GM21390 (cell line): Measurements from ENCODE around the gene PPP1R1B.

Experiments used
- ATAC-seq: cut with Tn5 transposase; IDR thresholded peaks from one replicate; pipeline ENCODE4 v1.9.1; 2021; ENCODE audit not compliant: unreplicated experiment

The PPP1R1B gene

DNA sequence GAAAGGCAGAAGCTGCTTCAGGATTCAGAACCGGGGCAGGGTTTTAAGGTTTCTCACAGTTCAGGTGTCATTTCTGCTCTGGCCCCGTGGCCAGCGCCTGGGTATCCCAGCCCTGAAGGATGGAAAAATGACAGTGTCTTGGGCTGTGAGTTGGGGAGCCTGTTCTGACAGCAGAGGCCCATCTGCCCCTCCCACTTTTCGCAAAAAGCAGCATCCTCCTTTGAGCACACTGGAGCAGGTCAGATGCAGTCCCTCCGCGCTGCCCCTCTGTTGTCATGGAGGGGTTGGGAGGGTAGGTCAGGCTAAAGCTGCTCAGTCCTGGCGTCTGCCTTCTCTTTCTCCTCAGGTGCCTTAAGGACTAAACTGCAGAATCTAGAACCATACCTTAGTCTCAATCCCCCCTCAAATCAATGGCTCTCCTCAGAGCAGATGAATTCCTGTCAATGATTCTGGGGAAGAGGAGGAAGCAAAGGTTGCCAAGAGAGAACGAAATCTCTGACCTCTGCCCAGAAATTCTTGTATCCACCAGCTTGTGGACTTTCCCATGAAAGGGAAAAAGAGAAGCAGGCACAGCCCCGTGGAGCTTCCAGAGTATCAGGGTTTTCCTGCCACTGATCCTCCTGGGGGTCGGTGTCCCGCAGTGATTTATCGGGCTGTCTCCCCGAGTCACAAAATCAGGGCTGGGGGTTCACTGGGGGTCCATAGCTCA, 26.3 kb upstream of the PPP1R1B start:
- no peak for ATAC-seq

DNA sequence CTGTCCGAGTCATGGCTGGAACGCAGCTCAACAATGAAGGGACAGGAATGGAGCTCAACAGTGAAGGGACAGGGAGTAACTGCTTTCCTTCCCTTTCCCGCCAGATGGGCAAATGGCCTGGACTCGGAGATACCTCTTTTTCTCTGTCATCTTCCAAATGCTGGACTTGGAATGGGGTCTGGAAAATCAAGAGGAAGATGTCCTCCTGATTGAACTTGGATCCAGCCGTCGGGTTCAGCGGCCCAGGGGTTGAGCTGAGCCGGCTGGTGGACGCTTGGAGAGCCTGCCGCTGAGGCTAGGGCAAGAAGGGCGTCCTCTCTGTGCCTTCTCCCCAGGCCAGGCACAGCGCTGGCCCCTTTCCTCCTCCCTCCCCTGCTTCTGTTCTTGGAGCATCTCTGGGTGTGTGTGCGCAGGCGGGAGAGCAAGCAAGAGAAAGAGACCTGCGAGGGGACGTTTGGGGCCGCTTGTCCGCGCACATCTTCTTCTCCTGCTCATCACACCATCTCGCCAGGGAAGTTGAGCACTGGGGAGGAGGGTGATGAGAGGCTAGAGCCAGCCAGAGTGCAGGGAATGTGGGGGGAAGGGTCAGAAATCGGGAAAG, 25.7 kb upstream of the PPP1R1B start:
- no peak for ATAC-seq

DNA sequence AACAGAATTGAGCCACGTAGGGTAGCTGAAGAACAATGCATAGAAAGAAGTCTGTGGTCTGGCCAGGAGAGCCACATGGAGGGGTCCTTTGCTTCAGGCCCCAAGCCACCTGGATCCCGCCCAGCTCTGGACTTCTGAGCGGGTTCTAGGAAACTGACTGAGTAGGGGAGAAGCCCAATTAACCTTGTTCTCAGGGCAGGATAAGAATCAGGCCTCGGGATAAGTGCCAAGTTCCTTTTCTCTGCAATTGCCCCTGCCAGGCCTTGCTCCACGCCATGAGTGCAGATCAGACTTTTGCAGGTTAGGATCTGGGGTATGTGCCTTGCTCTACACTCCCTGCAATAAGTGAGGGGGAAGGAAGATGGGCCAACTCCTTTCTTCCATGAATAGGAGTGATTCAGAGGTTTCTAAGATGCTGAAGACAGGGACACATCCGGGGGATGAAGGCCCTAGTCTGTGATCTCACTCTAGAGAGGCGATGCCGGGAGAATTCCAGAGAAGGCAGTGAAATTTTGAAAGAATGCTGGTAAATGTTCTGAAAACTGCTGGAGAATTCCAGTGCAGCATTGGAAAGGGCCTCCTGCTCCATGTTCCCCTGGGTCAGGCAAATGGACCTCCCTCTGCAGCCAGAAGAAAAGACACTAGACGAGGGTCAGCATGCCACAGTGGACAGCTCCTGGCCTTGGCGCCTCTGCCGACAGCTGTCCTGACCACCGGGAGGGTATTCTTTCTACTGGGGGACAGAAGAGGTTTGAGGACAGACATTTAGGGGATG, 24.8 kb upstream of the PPP1R1B start:
- ATAC-seq: no peak

DNA sequence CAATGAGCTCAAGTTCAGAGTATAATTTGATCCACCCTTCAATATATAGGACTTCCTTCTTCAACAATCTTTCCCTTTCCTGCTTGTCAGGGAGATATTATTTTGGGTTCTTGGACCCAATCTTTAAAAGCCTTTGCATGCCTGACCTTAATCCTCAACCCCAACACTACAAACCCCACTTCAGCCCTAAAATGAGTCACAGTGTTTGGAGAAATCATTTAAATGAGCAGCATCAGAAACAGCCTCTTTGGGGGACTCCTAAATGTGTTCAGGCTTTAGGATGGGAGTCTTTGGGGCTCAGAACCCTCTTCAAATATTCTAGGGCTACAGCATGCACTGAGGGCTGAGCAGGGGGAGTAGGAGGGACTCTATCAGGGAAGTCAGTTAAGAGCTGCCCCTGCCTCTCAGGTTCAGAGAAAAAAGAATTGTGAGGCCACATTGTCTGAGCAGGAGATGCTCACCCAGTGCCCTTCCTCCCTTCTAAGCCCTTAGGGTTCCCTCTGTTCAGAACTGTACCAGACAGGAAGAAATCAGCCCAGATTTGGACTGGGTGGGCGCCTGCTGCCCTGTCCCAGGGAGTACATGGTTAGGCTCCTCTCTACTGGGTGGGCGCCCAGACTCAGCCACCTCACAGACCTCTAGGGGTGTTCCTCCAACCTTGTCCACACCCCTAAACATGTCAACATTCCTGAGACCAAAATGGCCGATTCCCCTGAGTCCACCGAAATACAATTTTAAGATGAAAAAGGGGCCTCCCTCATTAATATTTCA, 24.0 kb upstream of the PPP1R1B start:
- ATAC-seq: no peak

DNA sequence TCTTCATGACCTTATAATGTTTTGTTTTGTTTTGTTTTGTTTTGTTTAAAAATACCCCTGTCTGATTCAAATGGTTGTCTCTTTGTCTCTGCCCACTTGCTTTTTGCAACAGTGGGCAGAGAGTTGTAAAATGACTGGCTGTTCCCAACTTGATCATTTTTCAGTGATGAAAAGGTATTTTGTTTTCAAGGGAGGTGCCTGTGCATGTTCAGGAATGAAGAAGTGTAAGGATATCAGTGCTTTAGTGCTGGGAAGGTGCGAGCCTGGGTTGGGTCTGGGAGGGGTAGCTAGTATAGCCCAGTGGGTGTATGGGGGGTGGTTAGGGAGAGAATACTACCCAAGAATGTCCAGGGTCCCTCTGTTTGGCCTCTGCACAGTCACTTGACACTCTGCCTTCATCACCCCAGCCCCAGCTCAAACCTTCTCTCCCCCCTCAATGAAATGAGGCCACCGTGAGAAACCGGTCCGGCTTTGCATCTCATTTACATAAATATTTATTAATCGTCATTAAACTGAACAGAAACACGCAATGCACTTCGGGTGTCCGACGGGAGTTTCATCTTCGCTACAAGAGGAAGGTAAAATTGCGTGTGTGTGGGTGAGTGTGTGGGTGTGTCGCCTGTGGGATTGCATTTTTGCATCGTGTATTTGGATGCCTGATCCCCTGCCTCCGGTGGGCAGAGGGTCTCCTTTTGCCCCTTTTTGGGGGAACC, 23.3 kb upstream of the PPP1R1B start:
- no peak for ATAC-seq

DNA sequence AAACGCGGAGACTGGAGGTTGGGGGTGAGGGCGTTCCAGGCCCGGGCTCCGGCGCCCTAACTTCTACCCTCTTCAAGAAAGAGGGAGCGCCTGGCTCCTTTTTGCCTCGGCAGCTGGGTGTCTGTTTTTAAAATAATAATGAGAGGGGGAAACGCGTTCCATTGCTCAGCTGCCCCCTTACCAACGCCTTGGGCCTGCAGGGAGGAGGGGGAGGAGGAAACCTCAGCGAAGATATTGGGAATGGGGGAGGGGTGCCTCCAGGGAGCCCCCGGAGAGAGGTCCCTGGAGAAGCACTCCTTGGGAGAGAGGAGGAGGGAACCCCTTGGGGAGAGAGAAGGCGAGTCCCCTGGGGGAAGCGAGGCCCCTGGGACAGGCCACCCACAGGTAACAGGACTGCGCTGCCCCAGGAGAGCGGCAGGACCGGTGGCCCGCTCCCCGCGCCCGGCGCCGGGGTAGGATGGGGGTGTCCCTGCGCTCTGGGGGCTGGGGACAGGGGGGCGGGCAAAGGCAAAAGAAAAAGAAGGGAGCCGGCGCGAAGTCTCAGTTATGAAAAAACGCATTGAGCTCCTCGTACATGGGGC, 21.8 kb upstream of the PPP1R1B start:
- no peak for ATAC-seq

DNA sequence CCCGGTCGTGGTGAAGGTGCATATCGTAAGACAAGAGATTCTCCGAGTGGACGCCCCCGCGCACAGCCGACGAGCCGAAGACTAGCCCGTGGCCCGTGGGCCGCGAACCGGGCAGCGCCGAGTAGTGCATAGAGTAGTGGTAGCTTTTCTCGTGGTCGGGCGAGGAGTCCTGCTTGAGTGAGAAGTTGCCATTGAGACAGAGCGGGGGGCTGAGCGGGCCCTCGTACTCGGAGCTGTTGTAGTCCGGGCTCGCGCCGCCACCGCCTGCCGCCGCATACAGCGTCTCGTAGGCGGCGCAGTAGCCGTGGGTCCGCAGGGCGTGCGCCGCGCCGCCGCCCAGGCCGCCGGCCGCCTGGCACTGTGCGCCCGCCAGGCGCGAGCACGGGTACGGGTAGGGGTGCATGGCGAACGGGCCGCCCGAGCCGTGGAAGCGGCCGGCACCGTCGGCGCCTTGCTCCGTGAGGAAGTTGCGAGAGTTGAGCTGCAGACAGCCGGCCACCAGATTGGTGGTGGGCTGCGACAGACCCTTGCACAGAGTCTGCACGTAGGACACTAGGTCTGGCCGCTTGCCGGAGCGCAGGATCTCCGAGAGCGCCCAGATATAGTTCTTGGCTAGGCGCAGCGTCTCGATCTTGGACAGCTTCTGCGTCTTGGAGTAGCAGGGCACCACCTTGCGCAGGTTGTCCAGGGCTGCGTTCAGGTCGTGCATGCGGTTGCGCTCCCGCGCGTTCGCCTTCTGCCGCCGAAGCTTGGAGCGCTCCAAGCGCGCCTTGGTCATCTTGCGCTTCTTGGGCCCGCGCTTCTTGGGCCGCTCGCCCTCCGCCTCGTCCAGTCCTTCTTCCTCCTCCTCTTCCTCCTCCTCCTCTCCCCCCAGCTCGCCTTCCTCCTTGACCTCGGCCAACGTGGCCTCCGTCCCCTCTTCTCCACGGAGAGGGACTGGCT, 21.0 kb upstream of the PPP1R1B start:
- no peak for ATAC-seq

DNA sequence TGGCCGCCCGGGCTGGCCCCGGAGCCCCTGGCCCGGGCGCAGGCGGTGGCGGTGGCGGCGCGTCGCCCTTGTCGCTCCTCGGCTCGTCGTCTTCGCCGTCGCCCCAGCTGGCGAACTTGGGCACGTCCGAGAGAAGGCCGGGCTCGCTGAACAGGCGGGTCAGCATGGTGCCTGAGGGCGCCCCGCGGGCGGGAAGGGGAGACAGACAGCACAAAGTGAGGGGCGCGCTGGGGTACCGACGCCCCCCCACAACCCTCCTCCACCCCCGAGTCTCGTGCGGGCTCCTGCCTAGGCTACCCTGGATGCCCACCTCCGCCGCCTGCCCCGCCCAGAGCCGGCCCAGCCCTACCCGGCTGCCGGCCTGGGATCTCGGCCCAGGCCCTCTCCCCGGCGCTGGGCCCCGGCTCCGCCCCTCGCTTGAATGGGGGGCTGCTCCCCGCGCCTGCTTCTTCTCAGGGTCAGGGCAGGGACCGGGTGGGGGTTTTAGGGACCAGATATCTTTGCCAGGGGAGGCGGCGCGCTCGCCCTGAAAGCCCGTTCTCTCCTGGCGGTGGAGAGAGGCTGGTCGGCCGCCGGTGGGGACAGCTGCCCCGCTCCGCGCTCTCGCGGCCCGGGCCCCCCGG, 20.2 kb upstream of the PPP1R1B start:
- ATAC-seq: no peak

DNA sequence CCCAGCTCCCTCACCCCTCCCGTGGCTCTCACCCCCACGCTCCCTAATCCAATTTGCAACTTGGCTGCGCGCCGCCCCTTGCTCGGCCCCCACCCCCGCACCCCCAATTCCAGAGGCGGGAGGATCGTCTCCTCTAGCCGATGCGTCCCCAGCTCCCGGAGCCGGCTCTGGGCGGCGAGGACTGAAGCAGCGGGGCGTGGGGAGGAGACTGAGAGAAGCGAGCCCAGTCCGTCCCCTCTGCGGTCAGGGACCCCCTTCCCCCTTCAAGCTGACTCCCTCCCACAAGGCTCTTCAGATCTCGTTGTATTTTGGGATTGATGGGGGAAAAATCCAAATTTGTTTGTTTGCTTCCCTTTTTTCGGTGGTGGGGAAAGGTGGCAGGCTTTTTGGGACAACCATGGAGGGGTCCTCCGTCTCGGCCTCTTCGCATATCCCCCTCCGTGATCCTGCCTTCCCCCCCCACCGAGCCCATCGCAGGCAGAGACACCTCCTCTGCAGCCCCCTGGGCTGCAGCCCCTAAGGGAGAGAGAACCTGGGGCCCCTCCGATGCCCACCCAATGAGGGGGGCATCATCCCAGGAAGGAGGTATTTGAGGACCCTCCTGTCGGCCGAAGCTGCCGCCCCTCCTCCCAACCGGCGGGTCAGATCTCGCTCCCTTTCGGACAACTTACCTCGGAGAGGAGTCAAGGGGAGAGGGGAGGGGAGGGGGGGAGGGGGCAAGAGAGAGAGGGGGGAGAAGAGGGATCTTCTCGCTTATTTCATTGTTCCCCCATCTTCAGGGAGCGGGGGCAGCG, 19.5 kb upstream of the PPP1R1B start:
- no peak for ATAC-seq

DNA sequence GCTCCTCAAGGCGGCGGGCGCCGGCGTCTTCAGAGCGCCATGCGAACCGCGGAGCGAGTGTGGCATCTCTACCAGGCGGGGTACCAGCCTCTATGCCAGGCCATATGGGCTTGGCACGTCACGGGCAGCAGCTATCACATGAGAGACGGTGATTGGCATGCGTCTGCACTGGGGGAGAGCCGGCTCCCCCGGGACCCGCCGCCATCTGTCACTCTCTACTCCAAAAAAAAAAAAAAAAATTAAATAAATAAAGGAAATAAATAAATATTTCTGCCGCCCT, 19.0 kb upstream of the PPP1R1B start, which contains the start of gene NEUROD2:
TSS of gene NEUROD2 (minus strand) at position 70 of the 280 bp plus-strand sequence. CDS start 1,321 bp downstream, outside the sequence.
- ATAC-seq: no peak

DNA sequence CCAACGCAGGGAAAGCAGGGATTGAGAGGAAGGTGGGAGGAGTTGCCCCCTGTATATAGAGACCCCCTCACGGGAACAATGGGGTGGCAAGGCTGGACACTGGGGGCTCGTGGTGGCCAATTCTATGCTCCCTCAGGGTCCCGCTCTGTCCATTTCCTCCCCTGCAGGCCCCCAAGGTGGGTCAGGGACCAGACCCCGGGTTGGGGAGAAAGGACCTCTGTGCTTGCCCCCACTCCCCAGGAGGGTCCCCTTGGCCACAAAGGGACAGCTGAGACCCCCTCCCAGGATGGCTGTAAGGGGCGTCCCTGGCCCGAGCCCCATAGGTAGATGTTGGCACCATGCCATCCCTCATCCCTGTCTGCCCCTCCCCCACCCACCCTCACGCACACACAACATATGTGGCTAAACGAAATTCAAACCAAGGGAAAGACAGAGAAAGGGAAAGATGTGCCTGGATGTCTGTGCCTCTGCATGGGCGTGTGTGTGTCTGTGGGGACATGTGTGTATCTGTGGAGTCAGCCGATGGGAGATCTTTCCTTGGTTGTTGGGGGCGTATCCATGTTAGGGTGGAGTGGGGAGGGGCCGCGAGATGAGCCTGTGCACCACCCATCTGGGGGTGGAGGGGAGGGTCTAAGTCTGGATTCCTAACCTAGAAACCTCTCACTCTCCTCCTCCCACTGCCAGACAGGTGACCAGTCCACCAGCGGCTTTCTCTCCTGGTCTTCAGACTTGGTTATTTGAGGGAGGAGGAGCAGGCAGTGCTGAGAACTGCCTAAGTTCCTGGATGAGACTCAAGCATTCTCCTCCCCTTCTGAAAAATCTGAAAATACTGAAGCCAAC, 18.4 kb upstream of the PPP1R1B start:
- ATAC-seq: no peak

DNA sequence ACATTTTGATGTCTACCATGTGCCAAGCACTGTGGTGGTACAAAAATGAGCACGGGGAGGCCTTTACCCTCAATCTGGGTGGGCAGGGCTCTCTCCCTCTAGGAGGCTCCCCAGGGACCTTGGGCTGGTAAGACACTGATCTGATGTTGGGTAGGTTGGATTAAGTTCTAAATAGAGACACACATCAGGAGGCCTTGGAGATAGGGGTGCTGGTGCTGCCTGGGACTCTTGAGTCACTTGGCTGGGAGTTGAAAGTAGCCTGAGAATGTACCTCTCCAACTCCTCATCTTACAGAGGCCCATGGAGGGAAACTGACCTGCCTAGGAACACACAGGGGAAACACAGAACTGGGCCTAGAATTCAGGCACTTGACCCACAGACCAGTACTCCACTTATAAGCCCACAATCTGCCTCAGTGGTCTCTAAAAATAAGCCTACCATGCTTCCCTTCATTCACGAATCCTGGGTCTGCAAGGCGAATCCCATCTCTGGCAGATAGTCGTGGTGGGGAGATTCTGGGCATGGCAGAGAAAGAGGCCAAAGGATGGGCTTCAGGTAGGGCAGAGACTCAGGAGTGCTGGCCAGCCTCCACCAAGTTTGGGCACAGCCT, 17.2 kb upstream of the PPP1R1B start:
- no peak for ATAC-seq

DNA sequence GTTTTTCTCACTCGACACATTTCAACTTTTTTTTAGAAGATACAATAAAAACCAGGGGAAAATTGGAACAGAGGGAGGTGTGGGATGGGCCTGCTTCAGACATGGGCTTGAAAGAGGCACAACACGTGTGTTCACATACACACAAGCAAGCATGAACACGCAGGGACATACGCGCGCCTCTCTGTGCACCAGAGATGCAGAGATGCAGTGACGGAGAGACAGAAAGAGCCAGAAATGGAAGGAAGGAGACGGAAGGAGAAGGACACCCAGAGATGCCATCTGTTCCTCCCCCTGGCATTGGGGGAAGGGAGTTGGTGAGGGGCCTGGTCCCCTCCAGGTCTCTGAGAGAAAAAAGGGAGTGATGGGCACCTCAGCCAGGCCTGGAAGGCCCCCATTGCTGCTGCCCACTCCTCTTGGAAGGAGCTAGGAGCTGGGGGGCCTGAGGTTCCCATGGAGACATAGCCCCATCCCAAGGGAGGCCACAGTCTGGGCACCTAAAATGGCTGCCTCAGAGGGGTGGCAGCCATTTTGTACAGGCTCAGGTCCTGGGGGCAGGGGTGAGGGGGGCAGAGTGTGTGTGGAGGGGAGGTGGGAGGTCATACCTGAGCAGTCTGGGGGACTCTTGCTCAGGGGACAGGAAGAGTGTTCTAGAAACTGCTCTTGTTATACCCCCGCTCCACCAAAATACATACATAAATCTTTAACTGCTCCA, 15.2 kb upstream of the PPP1R1B start:
- ATAC-seq: no peak

DNA sequence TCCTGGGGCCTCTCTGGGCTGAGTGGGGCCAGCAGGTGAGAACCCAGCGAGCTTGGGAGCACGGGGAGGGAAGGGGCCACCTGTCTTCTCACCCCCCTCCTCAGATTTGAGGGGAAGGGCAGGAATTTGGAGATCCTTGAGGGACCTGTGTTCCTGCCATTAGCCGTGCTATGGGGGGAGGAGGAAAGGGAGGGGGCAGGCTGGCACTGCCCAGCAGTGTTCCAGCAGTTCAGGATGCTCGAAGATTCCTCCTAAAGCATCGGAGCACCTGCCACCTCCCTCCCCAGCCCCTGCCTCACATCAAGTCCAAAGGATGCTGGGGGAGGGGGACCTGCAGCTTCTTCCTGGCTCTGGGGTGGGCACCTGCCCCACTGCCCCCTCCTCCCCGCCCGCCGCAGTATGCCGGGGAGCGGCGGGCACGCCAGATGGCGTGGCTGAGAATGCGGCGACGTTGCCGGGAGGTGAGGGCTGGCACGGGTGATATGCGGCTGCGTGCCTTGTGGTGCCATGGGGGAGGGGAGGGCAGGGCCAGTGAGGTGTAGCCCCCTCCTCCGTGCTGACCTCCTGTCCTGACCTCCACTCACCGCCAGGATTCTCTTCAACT, 14.4 kb upstream of the PPP1R1B start:
- ATAC-seq: no peak

DNA sequence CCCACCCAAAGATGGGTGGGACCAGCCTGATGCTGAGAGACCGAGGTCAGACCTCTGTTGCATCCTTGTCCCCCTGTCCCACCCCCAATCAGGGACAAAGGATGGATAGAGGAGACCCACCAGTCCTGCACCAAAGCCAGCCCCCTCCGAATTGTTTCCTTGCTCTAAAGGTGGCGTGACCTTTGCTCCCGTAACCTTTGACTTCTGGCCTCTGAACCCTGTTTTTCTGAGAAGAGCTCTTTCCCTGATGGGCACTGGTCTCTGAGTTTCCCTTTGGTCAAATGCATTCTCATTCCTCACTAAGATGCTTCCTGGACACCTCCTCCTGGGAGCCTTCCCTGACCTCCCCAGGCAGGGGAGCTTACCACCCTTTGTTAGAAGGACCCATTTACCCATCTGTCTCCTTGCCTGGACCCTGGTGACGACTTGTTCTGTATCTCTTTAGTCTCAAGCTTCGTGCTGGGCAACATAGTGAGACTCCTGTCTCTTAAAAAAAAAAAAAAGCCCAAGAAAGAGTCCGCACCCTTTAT, 13.8 kb upstream of the PPP1R1B start:
- ATAC-seq: no peak
